Adrenal gland (tissue), 12 donors: Measurements from ENCODE around the gene PFKP. TPM values are rescaled to one million over a fixed set of nuclear protein-coding genes. Genes with fewer than 3 reads are reported as not detected.

Source experiments
- DNase-seq, 7 donors: peaks; one replicate each; pipeline ENCODE4 v3.0.0-alpha.2; 2019 to 2020
- H3K27ac ChIP-seq, 5 donors: fragments of 200-600 bp; sonication (generic) in 4 of 5; 1 replicate in 3 of 5; 2 replicates in 2 of 5; pipeline versions ENCODE4 v1.5.1 to v1.8.0; 2016 to 2020; ENCODE audit warnings: mild to moderate bottlenecking in 1 of 5
- H3K27me3 ChIP-seq: fragments of 200-600 bp; 2 replicates; pipeline ENCODE4 v1.8.0; 2021
- H3K36me3 ChIP-seq, 2 donors: fragments of 200-600 bp; replicated peaks in 1 of 2; 1 replicate in 1 of 2; 2 replicates in 1 of 2; pipeline versions ENCODE4 v1.5.1 to v1.8.0; 2018 to 2022
- H3K4me1 ChIP-seq, 2 donors: fragments of 200-600 bp; replicated peaks in 1 of 2; 1 replicate in 1 of 2; 2 replicates in 1 of 2; pipeline versions ENCODE4 v1.5.1 to v1.8.0; 2018 to 2021
- H3K4me3 ChIP-seq, 4 donors: fragments of 200-600 bp; sonication (generic) in 3 of 4; one replicate each; pipeline ENCODE4 v1.5.1; 2016 to 2018
- H3K9me3 ChIP-seq, 3 donors: fragments of 200-600 bp; sonication (generic) in 1 of 3; replicated peaks in 1 of 3; 1 replicate in 2 of 3; 2 replicates in 1 of 3; pipeline versions ENCODE4 v1.5.1 to v1.8.0; 2016 to 2021
- POLR2A ChIP-seq, 2 donors: fragments of 450-650 bp; IDR thresholded peaks; one replicate each; pipeline ENCODE4 v1.6.1; 2017; ENCODE audit warnings: antibody characterized with exemption in 2 of 2, mild to moderate bottlenecking in 2 of 2, moderate library complexity in 1 of 2
- WGBS, 4 donors: extraction: QIAGEN DNeasy Blood & Tissue Kit in 2 of 4; methylation state at CpG; one replicate each; pipeline versions ENCODE4 v1.1.5 to v1.1.7; 2013 to 2017; 5-methylcytosine and 5-hydroxymethylcytosine counted together
- intact Hi-C, 2 donors: fragments of 100-400 bp; cut with DNase I; formaldehyde crosslinking; loops; one replicate each; pipeline versions ENCODE4 v1.14.1 to v1.15.0; 2022 to 2023
- polyA plus RNA-seq, 3 donors: library from polyadenylated mRNA; stranded (reverse); fragments of 200-250 nt in 2 of 3; fragments of 350-450 nt in 1 of 3; fragmentation: Illumina TruSeq in 1 of 3; extraction: RNeasy Lipid Tissue Mini Kit (QIAGEN cat#74804) in 1 of 3; gene quantifications; one replicate each; pipeline ENCODE4 v1.2.3, GENCODE V29; 2013 to 2014
- total RNA-seq, 9 donors: library from RNA; depleted of rRNA in 4 of 9; stranded (reverse); fragments of >200 nt in 4 of 9; fragments of 120-200 nt in 1 of 9; fragmentation: NEBNext Ultra II Directional in 1 of 9; extraction: Animal tissue kit (Norgen Biotek cat#: 25700) in 1 of 9; gene quantifications; one replicate each; pipeline versions ENCODE4 v1.1.0 to v1.2.4, GENCODE V29; 2013 to 2023
- TF ChIP-seq, protein P1 (sequence below), 6 experiments: fragments of 450-650 bp in 4 of 6; fragments of 200-600 bp in 2 of 6; sonication (generic) in 1 of 6; IDR thresholded peaks; 1 replicate in 5 of 6; 2 replicates in 1 of 6; pipeline versions ENCODE4 v1.5.1 to v1.8.0; 2016 to 2021; ENCODE audit warnings: antibody characterized with exemption in 6 of 6, mild to moderate bottlenecking in 2 of 6, moderate library complexity in 1 of 6
- donor health status: healthy with polysubstance abuse.
- donor health status: Bipolar disorder and iron deficiency.
- donor health status: DM: yes; HTN: yes; CAD: no.
- donor health status: DM: no; HTN: no; CAD: no.
- donor health status: DM: no; HTN: no; CAD: no.
- donor health status: DM: yes; HTN: yes; CAD: no.

The PFKP gene
- total and polyA plus RNA-seq, 12 donors, result 4.6 to 46.6 (median 16.4) TPM

- Histone ChIP-seq H3K36me3 (no peaks in the 10 kb centered on the region), H3K27ac (no peak overlapping the region), H3K4me1 (peaks cover 4% of the 10 kb centered on the region in 2 donors), H3K9me3 (no peaks in the 10 kb centered on the region), H3K4me3 (no peak overlapping the region), H3K27me3 (no peaks in the 10 kb centered on the region)
- 94 to 97% (median 96%) methylated on average over 10 to 12 of the region's 12 CpGs for WGBS, 4 donors
- DNase-seq, result no peak
- intact Hi-C loops, result no loop called here
- TF ChIP-seq, protein P1, sequence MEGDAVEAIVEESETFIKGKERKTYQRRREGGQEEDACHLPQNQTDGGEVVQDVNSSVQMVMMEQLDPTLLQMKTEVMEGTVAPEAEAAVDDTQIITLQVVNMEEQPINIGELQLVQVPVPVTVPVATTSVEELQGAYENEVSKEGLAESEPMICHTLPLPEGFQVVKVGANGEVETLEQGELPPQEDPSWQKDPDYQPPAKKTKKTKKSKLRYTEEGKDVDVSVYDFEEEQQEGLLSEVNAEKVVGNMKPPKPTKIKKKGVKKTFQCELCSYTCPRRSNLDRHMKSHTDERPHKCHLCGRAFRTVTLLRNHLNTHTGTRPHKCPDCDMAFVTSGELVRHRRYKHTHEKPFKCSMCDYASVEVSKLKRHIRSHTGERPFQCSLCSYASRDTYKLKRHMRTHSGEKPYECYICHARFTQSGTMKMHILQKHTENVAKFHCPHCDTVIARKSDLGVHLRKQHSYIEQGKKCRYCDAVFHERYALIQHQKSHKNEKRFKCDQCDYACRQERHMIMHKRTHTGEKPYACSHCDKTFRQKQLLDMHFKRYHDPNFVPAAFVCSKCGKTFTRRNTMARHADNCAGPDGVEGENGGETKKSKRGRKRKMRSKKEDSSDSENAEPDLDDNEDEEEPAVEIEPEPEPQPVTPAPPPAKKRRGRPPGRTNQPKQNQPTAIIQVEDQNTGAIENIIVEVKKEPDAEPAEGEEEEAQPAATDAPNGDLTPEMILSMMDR (IDR thresholded peaks at IDR 0.05), result no peak
- TF ChIP-seq POLR2A (IDR thresholded peaks at IDR 0.05), result no peak
These were observed 42.3 kb downstream of the PFKP start for GRCh38 chr10:3109633-3110032.

DNA sequence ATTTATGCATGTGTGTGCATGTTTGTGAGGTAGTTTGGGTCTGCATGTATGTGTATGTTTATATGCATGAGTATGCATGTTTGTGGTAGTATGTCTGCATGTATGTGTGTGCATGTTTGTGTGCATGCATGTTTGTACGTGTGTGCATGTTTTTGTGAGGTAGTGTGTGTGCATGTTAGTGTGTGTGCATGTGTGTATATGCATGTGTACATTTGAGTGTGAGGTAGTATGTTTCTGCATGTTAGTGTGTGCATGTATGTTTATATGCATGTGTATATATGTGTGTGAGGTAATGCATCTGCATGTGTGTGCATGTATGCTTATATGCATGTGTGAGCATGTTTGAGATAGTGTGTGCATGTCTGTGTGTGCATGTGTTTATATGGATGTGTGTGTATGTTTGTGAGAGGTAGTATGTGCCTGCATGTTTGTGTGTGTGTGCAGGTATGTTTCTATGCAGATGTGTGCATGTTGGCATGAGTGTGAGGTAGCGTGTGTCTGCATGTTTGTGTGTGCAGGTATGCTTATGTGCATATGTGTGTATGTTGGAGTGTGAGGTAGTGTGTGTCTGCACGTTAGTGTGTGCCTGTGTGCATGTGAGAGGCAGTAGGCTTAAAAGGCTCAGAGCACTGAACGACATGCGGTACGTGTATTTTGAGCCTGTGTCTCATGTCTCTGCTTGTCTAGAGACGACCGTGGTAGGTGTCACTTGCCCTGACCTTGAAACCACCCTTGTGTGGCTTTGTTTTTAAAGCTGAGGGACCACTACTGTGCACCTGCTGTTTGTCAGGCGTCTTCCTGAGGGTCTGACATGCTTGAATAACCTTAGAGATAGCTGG, 43.7 kb downstream of the PFKP start:
- DNase-seq, result no peak
- no peak for TF ChIP-seq POLR2A (IDR thresholded peaks at IDR 0.05)
- Histone ChIP-seq H3K27ac (no peak overlapping the region), H3K9me3 (no peaks in the 10 kb centered on the region), H3K36me3 (no peaks in the 10 kb centered on the region), H3K27me3 (no peaks in the 10 kb centered on the region), H3K4me3 (no peak overlapping the region), H3K4me1 (peaks cover 4% of the 10 kb centered on the region in 2 donors)
- 73 to 79% (median 76%) methylated on average over 9 of the region's 9 CpGs for WGBS, 4 donors
- intact Hi-C loops, result no loop called here

GRCh38 chr10:3111621-3112163, 44.3 kb downstream of the PFKP start:
- WGBS, 4 donors, result 33 to 53% (median 48%) methylated on average over 13 to 15 of the region's 15 CpGs
- H3K36me3 ChIP-seq, result no peaks in the 10 kb centered on the region
- TF ChIP-seq POLR2A (IDR thresholded peaks at IDR 0.05), result no peak
- TF ChIP-seq, protein P1 (IDR thresholded peaks at IDR 0.05), result no peak
- H3K4me1 ChIP-seq, result peaks cover 4% of the 10 kb centered on the region in 2 donors
- intact Hi-C loops, result no loop called here
- H3K4me3 ChIP-seq, result no peak overlapping the region
- H3K9me3 ChIP-seq, result no peaks in the 10 kb centered on the region
- DNase-seq, result peak; percentile 68 to 89 (median 74)
- no peaks in the 10 kb centered on the region for H3K27me3 ChIP-seq
- H3K27ac ChIP-seq, result no peak overlapping the region

GRCh38 chr10:3113343-3113720, 46.0 kb downstream of the PFKP start:
- intact Hi-C loops, result no loop called here
- H3K4me3 ChIP-seq, result no peak overlapping the region
- H3K4me1 ChIP-seq, result peaks cover 0 to 4% of the 10 kb centered on the region in 2 donors
- H3K36me3 ChIP-seq, result no peaks in the 10 kb centered on the region
- 92 to 96% (median 95%) methylated on average over 11 to 19 of the region's 19 CpGs for WGBS, 4 donors
- H3K9me3 ChIP-seq, result no peaks in the 10 kb centered on the region
- TF ChIP-seq, protein P1 (IDR thresholded peaks at IDR 0.05), result no peak
- no peak for TF ChIP-seq POLR2A (IDR thresholded peaks at IDR 0.05)
- DNase-seq, result no peak
- H3K27ac ChIP-seq, result no peak overlapping the region
- no peaks in the 10 kb centered on the region for H3K27me3 ChIP-seq
